ENCODE results near the gene SFTA2.

Gene SFTA2

DNA sequence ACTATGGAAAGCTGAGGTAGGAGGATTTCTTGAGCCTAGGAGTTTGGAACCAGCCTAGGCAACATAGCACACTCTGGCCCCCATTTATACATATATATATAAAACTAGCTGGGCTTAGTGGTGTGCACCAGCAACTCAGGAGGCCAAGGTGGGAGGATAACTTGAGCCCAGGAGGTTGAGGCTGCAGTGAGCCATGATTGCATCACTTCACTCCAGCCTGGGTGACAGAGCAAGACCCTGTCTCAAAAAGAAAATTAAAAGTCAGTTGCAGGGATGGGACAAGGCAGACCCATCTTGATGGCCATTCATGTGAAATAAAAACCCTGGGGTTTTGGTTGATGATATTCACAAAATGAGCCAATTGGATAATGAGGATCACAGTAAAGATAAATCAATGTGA, 30.5 kb downstream of the SFTA2 start:
- no peak overlapping the region for H3K4me3 ChIP-seq (ENCODE audit: insufficient read length, low read depth)
- TF ChIP-seq YY1 (IDR thresholded peaks at IDR 0.05; ENCODE audit: insufficient read depth, insufficient read length) (no peak), SUZ12 (IDR thresholded peaks at IDR 0.05; ENCODE audit: extremely low read depth, insufficient read depth, insufficient read length) (no peak), ZNF274 (IDR thresholded peaks at IDR 0.05; ENCODE audit: low read depth, low read length) (no peak)
- peaks cover 41% of the 10 kb centered on the region for H3K36me3 ChIP-seq (ENCODE audit: insufficient read depth, insufficient read length, low read length)
- no peaks in the 10 kb centered on the region for H3K27me3 ChIP-seq (ENCODE audit: insufficient read depth, insufficient read length)
- no peaks in the 10 kb centered on the region for H3K9me3 ChIP-seq (ENCODE audit: insufficient read depth, low read length)
- no peaks in the 10 kb centered on the region for H3K4me1 ChIP-seq (ENCODE audit: insufficient read depth, insufficient read length)
- no peak overlapping the region for H3K9ac ChIP-seq (ENCODE audit: insufficient read length, low read depth)
- no peak for DNase-seq (ENCODE audit: low read depth, low spot score)

DNA sequence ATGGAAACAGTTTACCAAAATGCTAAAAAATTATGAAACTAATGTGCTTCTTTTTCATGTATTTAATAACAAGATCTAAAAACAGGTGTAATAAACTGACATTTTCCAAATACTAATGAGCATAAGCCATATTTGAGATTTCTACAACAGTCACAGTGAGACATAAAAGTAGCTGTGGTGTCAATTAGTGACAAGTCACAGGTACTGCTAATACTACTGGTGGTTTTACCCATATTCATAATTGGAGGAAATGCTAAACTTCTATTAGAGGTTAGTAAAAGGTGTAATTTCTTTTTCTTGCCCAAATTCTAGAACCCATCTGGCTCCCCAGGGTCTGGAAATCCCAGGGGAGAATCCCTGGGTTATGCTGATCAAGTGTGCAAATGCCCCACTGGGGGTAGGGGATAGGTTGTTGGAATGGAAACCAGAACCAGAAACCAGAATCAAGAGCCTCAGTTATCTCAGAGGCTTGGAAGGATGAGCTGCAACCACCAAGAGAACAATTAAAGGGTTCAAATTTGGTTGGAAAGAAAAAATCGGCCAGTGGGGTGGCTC, 31.0 kb downstream of the SFTA2 start:
- Histone ChIP-seq H3K27me3 (ENCODE audit: insufficient read depth, insufficient read length) (no peaks in the 10 kb centered on the region), H3K9me3 (ENCODE audit: insufficient read depth, low read length) (no peaks in the 10 kb centered on the region), H3K9ac (ENCODE audit: insufficient read length, low read depth) (no peak overlapping the region), H3K36me3 (ENCODE audit: insufficient read depth, insufficient read length, low read length) (peaks cover 46% of the 10 kb centered on the region), H3K4me1 (ENCODE audit: insufficient read depth, insufficient read length) (no peaks in the 10 kb centered on the region), H3K4me3 (ENCODE audit: insufficient read length, low read depth) (no peak overlapping the region)
- TF ChIP-seq ZNF274 (IDR thresholded peaks at IDR 0.05; ENCODE audit: low read depth, low read length) (no peak), YY1 (IDR thresholded peaks at IDR 0.05; ENCODE audit: insufficient read depth, insufficient read length) (no peak), SUZ12 (IDR thresholded peaks at IDR 0.05; ENCODE audit: extremely low read depth, insufficient read depth, insufficient read length) (no peak)
- no peak for DNase-seq (ENCODE audit: low read depth, low spot score)

GRCh38 chr6:30898750-30899360, 33.1 kb downstream of the SFTA2 start:
- Histone ChIP-seq H3K4me1 (ENCODE audit: insufficient read depth, insufficient read length) (no peaks in the 10 kb centered on the region), H3K27me3 (ENCODE audit: insufficient read depth, insufficient read length) (no peaks in the 10 kb centered on the region), H3K4me3 (ENCODE audit: insufficient read length, low read depth) (no peak overlapping the region), H3K36me3 (ENCODE audit: insufficient read depth, insufficient read length, low read length) (peaks cover 64% of the 10 kb centered on the region), H3K9me3 (ENCODE audit: insufficient read depth, low read length) (no peaks in the 10 kb centered on the region), H3K9ac (ENCODE audit: insufficient read length, low read depth) (no peak overlapping the region)
- no peak for TF ChIP-seq YY1 (IDR thresholded peaks at IDR 0.05; ENCODE audit: insufficient read depth, insufficient read length)
- no peak for TF ChIP-seq ZNF274 (IDR thresholded peaks at IDR 0.05; ENCODE audit: low read depth, low read length)
- TF ChIP-seq SUZ12 (IDR thresholded peaks at IDR 0.05; ENCODE audit: extremely low read depth, insufficient read depth, insufficient read length) = no peak
- DNase-seq (ENCODE audit: low read depth, low spot score) = no peak

DNA sequence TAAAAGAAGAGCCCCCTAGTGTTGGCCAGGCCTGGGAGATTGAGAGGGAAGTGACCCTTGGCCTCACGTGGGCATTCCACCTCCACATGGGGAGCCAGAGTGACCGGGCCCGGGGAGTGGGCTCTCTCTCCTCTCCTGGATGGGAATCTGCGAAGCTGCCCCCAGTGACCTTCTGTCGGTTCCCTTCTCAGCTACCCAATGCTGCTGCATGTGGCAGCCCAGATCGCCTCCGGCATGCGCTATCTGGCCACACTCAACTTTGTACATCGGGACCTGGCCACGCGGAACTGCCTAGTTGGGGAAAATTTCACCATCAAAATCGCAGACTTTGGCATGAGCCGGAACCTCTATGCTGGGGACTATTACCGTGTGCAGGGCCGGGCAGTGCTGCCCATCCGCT, 34.1 kb downstream of the SFTA2 start:
- H3K9ac ChIP-seq (ENCODE audit: insufficient read length, low read depth) = no peak overlapping the region
- H3K9me3 ChIP-seq (ENCODE audit: insufficient read depth, low read length) = no peaks in the 10 kb centered on the region
- H3K4me3 ChIP-seq (ENCODE audit: insufficient read length, low read depth) = no peak overlapping the region
- TF ChIP-seq YY1 (IDR thresholded peaks at IDR 0.05; ENCODE audit: insufficient read depth, insufficient read length) (no peak), ZNF274 (IDR thresholded peaks at IDR 0.05; ENCODE audit: low read depth, low read length) (no peak), SUZ12 (IDR thresholded peaks at IDR 0.05; ENCODE audit: extremely low read depth, insufficient read depth, insufficient read length) (no peak)
- H3K27me3 ChIP-seq (ENCODE audit: insufficient read depth, insufficient read length) = no peaks in the 10 kb centered on the region
- H3K4me1 ChIP-seq (ENCODE audit: insufficient read depth, insufficient read length) = no peaks in the 10 kb centered on the region
- peaks cover 73% of the 10 kb centered on the region for H3K36me3 ChIP-seq (ENCODE audit: insufficient read depth, insufficient read length, low read length)
- no peak for DNase-seq (ENCODE audit: low read depth, low spot score)

GRCh38 chr6:30896541-30896940, 35.4 kb downstream of the SFTA2 start:
- no peak for DNase-seq (ENCODE audit: low read depth, low spot score)
- Histone ChIP-seq H3K36me3 (ENCODE audit: insufficient read depth, insufficient read length, low read length) (peaks cover 86% of the 10 kb centered on the region), H3K27me3 (ENCODE audit: insufficient read depth, insufficient read length) (no peaks in the 10 kb centered on the region), H3K9me3 (ENCODE audit: insufficient read depth, low read length) (no peaks in the 10 kb centered on the region), H3K9ac (ENCODE audit: insufficient read length, low read depth) (no peak overlapping the region), H3K4me1 (ENCODE audit: insufficient read depth, insufficient read length) (no peaks in the 10 kb centered on the region), H3K4me3 (ENCODE audit: insufficient read length, low read depth) (no peak overlapping the region)
- TF ChIP-seq ZNF274 (IDR thresholded peaks at IDR 0.05; ENCODE audit: low read depth, low read length) (no peak), SUZ12 (IDR thresholded peaks at IDR 0.05; ENCODE audit: extremely low read depth, insufficient read depth, insufficient read length) (no peak), YY1 (IDR thresholded peaks at IDR 0.05; ENCODE audit: insufficient read depth, insufficient read length) (no peak)

- no peak overlapping the region for H3K4me3 ChIP-seq (ENCODE audit: insufficient read length, low read depth)
- H3K4me1 ChIP-seq (ENCODE audit: insufficient read depth, insufficient read length) = no peaks in the 10 kb centered on the region
- no peaks in the 10 kb centered on the region for H3K9me3 ChIP-seq (ENCODE audit: insufficient read depth, low read length)
- H3K9ac ChIP-seq (ENCODE audit: insufficient read length, low read depth) = no peak overlapping the region
- H3K36me3 ChIP-seq (ENCODE audit: insufficient read depth, insufficient read length, low read length) = peaks cover 95% of the 10 kb centered on the region
- H3K27me3 ChIP-seq (ENCODE audit: insufficient read depth, insufficient read length) = no peaks in the 10 kb centered on the region
- DNase-seq (ENCODE audit: low read depth, low spot score) = no peak
- TF ChIP-seq ZNF274 (IDR thresholded peaks at IDR 0.05; ENCODE audit: low read depth, low read length) = no peak
- no peak for TF ChIP-seq SUZ12 (IDR thresholded peaks at IDR 0.05; ENCODE audit: extremely low read depth, insufficient read depth, insufficient read length)
- TF ChIP-seq YY1 (IDR thresholded peaks at IDR 0.05; ENCODE audit: insufficient read depth, insufficient read length) = no peak
Measured at GRCh38 chr6:30895343-30895742, 36.6 kb downstream of the SFTA2 start.

DNA sequence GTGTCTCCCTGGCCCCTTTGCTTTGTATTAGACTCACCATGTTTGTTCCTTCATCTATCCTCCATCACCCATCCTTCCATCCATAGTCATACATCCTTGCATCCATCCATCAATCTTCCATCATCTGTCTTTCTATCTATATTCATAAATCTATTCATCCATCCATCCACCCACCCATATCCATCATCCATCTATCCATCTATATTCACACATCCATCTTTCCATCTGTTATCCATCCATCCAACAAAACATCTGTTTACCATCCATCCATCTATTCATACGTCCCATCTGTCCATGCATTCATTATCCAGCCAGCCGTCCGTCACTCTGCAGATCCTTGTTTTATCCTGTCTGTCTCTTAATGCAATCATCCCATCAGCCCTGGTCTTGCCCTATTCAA, 37.0 kb downstream of the SFTA2 start:
- peaks cover 95% of the 10 kb centered on the region for H3K36me3 ChIP-seq (ENCODE audit: insufficient read depth, insufficient read length, low read length)
- DNase-seq (ENCODE audit: low read depth, low spot score) = no peak
- H3K9me3 ChIP-seq (ENCODE audit: insufficient read depth, low read length) = no peaks in the 10 kb centered on the region
- no peaks in the 10 kb centered on the region for H3K27me3 ChIP-seq (ENCODE audit: insufficient read depth, insufficient read length)
- no peak overlapping the region for H3K9ac ChIP-seq (ENCODE audit: insufficient read length, low read depth)
- H3K4me1 ChIP-seq (ENCODE audit: insufficient read depth, insufficient read length) = no peaks in the 10 kb centered on the region
- no peak for TF ChIP-seq YY1 (IDR thresholded peaks at IDR 0.05; ENCODE audit: insufficient read depth, insufficient read length)
- TF ChIP-seq SUZ12 (IDR thresholded peaks at IDR 0.05; ENCODE audit: extremely low read depth, insufficient read depth, insufficient read length) = no peak
- no peak for TF ChIP-seq ZNF274 (IDR thresholded peaks at IDR 0.05; ENCODE audit: low read depth, low read length)
- no peak overlapping the region for H3K4me3 ChIP-seq (ENCODE audit: insufficient read length, low read depth)

Data from NT2/D1 (cell line).